ENCODE results near the gene CDH16. TPM values are rescaled to one million over a fixed set of nuclear protein-coding genes. Genes with fewer than 3 reads are reported as not detected.
"Not testable (repeated sequence)": the region's sequence is repeated elsewhere in the genome, so short reads cannot be mapped to it uniquely, and the experiment has no call there.

CDH16 gene
- total RNA-seq, 1 donor from 2014 or later: 1.8 TPM

- TF ChIP-seq CTCF (IDR thresholded peaks at IDR 0.05; ENCODE audit: insufficient read depth, low read length, severe bottlenecking): no peak
- FAIRE-seq: no peak
Measured at GRCh38 chr16:66871840-66872239, 46.8 kb downstream of the CDH16 start.

GRCh38 chr16:66871363-66871762 lies 47.3 kb downstream of the CDH16 start:
- FAIRE-seq; DNase-seq (ENCODE audit: low read depth); H3K36me3 ChIP-seq (ENCODE audit: control insufficient read depth, insufficient read depth, low read length); H3K27me3 ChIP-seq (ENCODE audit: control insufficient read depth, insufficient read depth, low read length); H3K4me3 ChIP-seq (ENCODE audit: low read depth, low read length): not testable (repeated sequence)

More at GRCh38 chr16:66871840-66872239, 46.8 kb downstream of the CDH16 start:
- no peak for DNase-seq (ENCODE audit: low read depth)
- Histone ChIP-seq H3K27me3 (ENCODE audit: control insufficient read depth, insufficient read depth, low read length) (no peaks in the 10 kb centered on the region), H3K4me3 (ENCODE audit: low read depth, low read length) (no peak overlapping the region), H3K36me3 (ENCODE audit: control insufficient read depth, insufficient read depth, low read length) (no peaks in the 10 kb centered on the region)

GRCh38 chr16:66869424-66869823 lies 49.3 kb downstream of the CDH16 start:
- no peak for TF ChIP-seq CTCF (IDR thresholded peaks at IDR 0.05; ENCODE audit: insufficient read depth, low read length, severe bottlenecking)
- no peaks in the 10 kb centered on the region for H3K27me3 ChIP-seq (ENCODE audit: control insufficient read depth, insufficient read depth, low read length)
- H3K4me3 ChIP-seq (ENCODE audit: low read depth, low read length): no peak overlapping the region
- no peak for DNase-seq (ENCODE audit: low read depth)
- H3K36me3 ChIP-seq (ENCODE audit: control insufficient read depth, insufficient read depth, low read length): no peaks in the 10 kb centered on the region
- FAIRE-seq: no peak

GRCh38 chr16:66863707-66864106 lies 55.0 kb downstream of the CDH16 start:
- Histone ChIP-seq H3K4me3 (ENCODE audit: low read depth, low read length) (no peak overlapping the region), H3K27me3 (ENCODE audit: control insufficient read depth, insufficient read depth, low read length) (no peaks in the 10 kb centered on the region), H3K36me3 (ENCODE audit: control insufficient read depth, insufficient read depth, low read length) (no peaks in the 10 kb centered on the region)
- TF ChIP-seq CTCF (IDR thresholded peaks at IDR 0.05; ENCODE audit: insufficient read depth, low read length, severe bottlenecking): no peak
- DNase-seq (ENCODE audit: low read depth): no peak
- FAIRE-seq: no peak

- H3K4me3 ChIP-seq (ENCODE audit: low read depth, low read length): no peak overlapping the region
- FAIRE-seq (no peak), DNase-seq (ENCODE audit: low read depth) (no peak)
- TF ChIP-seq CTCF (IDR thresholded peaks at IDR 0.05; ENCODE audit: insufficient read depth, low read length, severe bottlenecking): no peak
- H3K27me3 ChIP-seq (ENCODE audit: control insufficient read depth, insufficient read depth, low read length): no peaks in the 10 kb centered on the region
- H3K36me3 ChIP-seq (ENCODE audit: control insufficient read depth, insufficient read depth, low read length): no peaks in the 10 kb centered on the region
Measured at GRCh38 chr16:66862023-66862520, 56.6 kb downstream of the CDH16 start.

GRCh38 chr16:66859397-66860068 lies 59.2 kb downstream of the CDH16 start:
- Histone ChIP-seq H3K27me3 (ENCODE audit: control insufficient read depth, insufficient read depth, low read length) (no peaks in the 10 kb centered on the region), H3K4me3 (ENCODE audit: low read depth, low read length) (no peak overlapping the region), H3K36me3 (ENCODE audit: control insufficient read depth, insufficient read depth, low read length) (no peaks in the 10 kb centered on the region)
- TF ChIP-seq CTCF (IDR thresholded peaks at IDR 0.05; ENCODE audit: insufficient read depth, low read length, severe bottlenecking): no peak
- DNase-seq (ENCODE audit: low read depth): no peak
- FAIRE-seq: no peak

Data from bronchial epithelial cell (primary cell).